Epithelial cell of esophagus (primary cell): ENCODE data around the gene DOK7.

ENCODE experiments used
- DNase-seq: peaks from one replicate; pipeline ENCODE4 v3.0.0; 2010; ENCODE audit warnings: low read depth
- H3K4me3 ChIP-seq: 2 replicates; pipeline ENCODE4 v1.5.1; 2011; ENCODE audit warnings: mild to moderate bottlenecking, low read length, control low read depth
- TF ChIP-seq, protein P1 (sequence below): IDR thresholded peaks from 2 replicates; pipeline ENCODE4 v1.5.1; 2011; ENCODE audit warnings: low read depth, mild to moderate bottlenecking, low read length, control low read depth, inconsistent platforms; ENCODE audit not compliant: insufficient read depth; ENCODE audit errors: missing control alignments

The DOK7 gene, protein sequence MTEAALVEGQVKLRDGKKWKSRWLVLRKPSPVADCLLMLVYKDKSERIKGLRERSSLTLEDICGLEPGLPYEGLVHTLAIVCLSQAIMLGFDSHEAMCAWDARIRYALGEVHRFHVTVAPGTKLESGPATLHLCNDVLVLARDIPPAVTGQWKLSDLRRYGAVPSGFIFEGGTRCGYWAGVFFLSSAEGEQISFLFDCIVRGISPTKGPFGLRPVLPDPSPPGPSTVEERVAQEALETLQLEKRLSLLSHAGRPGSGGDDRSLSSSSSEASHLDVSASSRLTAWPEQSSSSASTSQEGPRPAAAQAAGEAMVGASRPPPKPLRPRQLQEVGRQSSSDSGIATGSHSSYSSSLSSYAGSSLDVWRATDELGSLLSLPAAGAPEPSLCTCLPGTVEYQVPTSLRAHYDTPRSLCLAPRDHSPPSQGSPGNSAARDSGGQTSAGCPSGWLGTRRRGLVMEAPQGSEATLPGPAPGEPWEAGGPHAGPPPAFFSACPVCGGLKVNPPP

DNA sequence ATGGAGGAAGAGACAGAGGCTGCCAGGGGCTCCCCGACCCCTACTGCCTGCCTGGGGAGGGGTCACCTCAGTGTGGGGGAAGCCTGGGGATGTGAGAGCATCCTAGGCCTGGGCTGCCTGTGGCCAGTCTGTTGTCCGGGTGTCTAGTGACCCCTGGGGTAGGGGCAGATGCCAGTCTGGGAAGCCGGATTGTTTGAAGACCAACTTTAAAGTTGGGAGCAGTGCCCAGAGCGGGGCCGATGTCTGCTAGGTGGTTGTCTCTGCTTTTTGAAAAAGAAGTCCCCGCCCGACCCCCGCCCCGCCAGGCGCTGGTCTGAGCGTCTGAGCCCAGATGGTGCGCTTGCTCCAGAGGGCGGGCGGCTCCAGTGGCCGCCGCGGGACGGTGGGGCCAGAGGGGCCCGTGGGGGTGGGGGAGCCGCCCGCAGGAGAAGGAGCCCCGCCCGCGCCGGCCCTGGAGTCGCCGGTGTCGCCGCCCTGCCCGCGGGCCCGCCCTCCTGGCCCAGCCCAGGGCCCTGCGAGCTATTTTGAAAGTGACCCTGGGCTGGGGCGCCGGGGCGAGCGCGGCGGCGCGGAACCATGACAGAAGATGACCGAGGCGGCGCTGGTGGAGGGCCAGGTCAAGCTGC is at the start of gene DOK7:
TSS of gene DOK7 (plus strand) at position 517 of the 626 bp plus-strand sequence. CDS start at position 587, 70 bp downstream.
- H3K4me3 ChIP-seq, result no peak within 1 kb of the TSS

DNA sequence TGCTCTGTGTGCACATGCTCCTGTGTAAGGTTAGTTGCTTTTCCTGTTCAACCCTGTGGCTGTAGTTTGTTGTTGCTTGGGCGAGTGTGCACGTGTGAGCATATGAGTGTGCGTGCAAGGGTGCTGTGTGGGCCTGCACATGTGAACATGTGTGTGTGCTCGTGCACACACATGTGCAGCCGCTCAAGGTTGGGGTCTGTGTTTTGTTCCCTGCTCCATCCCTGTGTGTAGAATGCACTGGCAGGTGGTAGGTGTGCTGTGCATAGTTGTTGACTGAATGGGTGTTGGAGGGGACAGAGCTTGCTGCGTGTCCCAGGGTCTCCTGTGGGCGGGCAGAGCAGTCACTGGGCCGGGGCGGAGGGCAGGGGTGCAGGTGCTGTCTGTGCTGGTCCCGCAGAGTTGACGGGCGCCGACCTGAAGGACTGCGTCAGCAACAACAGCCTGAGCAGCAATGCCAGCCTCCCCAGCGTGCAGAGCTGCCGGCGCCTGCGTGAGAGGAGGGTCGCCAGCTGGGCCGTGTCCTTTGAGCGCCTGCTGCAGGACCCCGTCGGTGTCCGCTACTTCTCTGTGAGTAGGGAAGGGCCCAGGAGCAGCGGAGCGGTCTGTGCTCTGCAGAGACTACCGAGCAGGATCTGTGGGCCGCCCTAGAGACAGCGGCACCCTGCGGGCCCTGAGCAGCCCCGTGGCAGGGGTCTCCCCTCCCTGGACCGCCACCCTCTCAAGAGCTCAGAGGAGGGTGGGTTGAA is 49.3 kb upstream of the DOK7 start:
- H3K4me3 ChIP-seq, result no peak overlapping the region
- TF ChIP-seq, protein P1, sequence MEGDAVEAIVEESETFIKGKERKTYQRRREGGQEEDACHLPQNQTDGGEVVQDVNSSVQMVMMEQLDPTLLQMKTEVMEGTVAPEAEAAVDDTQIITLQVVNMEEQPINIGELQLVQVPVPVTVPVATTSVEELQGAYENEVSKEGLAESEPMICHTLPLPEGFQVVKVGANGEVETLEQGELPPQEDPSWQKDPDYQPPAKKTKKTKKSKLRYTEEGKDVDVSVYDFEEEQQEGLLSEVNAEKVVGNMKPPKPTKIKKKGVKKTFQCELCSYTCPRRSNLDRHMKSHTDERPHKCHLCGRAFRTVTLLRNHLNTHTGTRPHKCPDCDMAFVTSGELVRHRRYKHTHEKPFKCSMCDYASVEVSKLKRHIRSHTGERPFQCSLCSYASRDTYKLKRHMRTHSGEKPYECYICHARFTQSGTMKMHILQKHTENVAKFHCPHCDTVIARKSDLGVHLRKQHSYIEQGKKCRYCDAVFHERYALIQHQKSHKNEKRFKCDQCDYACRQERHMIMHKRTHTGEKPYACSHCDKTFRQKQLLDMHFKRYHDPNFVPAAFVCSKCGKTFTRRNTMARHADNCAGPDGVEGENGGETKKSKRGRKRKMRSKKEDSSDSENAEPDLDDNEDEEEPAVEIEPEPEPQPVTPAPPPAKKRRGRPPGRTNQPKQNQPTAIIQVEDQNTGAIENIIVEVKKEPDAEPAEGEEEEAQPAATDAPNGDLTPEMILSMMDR, result no peak
- DNase-seq, result no peak

More for the DNA sequence above, at the start of gene DOK7:
- TF ChIP-seq, protein P1, result no peak
- DNase-seq, result no peak

DNA sequence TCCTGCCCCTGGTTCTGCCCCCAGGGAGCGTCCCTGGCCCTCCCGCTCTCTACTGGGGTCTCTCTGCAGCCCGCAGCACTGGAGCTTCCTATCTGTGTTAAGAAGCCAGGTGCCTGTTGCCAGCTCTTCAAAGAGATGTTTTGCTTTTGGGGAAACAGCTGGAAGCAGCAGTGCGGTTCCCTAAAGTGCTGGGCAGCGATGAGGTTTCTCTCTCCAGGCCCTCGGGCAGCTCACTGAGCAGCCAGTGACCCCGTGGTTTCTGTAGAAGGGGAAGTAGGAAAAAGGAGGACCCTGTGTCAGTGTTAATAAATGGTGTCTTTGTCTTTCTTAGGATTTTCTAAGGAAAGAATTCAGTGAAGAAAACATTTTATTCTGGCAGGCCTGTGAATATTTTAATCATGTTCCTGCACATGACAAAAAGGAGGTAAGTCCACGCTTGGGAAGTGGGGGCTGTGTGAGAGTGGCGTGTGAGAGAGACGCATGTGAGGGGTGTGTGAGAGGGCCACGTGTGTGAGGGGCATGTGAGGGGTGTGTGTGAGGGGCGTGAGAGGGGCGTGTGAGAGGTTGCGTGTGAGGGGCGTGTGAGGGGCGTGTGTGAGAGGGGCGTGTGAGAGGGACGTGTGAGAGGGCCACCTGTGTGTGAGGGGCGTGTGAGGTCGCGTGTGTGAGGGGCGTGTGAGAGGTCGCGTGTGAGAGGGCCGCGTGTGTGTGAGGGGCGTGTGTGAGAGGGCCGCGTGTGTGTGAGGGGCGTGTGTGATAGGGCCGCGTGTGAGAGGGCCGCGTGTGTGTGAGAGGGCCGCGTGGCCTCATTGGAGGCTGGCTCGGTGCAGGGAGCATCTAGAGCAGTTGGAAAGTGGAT is 48.5 kb upstream of the DOK7 start:
- TF ChIP-seq, protein P1, result no peak
- DNase-seq, result no peak
- no peak overlapping the region for H3K4me3 ChIP-seq

DNA sequence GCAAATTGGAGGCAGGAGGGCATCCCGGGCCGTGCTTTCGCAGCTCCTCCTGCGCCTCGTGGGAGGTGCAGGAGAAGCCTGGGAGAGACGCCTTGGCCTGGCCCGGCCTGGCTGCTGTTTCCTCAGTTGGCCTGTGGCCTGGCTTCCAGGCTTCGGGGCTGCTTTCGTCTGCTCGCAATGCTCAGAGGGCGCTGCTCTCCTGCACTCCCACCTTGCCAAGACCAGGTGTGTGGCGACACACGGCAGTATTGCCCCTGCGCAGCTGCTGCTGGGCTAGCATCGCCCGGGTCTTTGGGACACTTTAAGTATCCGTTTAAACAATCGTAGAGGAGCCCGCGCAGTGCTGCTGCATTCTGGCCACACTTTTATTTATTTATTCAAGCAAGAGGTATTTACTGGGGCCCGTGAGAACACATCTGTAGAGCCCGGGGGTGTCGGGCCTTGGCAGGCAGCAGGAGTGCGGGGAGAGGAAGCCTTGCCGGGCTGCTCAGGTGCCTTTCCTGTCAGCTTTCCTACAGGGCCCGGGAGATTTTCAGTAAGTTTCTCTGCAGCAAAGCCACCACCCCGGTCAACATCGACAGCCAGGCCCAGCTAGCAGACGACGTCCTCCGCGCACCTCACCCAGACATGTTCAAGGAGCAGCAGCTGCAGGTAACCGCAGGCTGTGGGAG is 47.5 kb upstream of the DOK7 start:
- DNase-seq, result no peak
- TF ChIP-seq, protein P1, result no peak
- H3K4me3 ChIP-seq, result no peak overlapping the region

DNA sequence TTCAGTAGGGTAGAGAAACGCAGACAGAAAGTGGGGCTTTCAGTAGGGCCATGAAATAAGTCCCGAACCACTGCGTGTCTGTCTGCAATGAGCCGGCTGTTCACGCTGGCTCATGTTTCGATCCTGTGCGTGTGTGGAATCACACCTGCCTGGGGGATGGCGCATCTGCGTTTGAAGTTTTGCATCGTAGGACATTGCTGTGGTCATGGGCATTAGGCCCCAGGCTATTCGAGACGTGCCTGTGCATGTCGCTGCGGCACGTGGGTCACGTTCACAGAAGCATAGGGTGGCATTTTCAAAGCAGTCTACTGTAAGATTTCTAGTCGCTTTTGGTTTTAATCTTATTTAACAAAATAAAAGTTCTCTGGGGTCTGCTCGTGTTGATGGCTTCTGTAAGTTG is 46.8 kb upstream of the DOK7 start:
- TF ChIP-seq, protein P1, result no peak
- H3K4me3 ChIP-seq, result no peak overlapping the region
- DNase-seq, result no peak

DNA sequence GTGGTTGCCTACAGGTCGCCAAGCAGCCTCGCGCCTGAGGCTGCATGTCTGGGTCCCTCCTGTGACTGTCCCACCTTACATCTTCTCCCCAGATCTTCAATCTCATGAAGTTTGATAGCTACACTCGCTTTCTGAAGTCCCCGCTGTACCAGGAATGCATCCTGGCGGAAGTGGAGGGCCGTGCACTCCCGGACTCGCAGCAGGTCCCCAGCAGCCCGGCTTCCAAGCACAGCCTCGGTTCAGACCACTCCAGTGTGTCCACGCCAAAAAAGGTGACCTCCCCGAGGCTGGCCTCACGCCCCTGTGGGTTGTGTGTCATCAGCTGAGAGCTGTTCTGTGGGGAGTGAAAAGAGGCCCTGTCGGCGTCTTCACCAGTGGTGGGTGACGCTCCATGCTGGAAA is 46.3 kb upstream of the DOK7 start:
- TF ChIP-seq, protein P1, result no peak
- no peak for DNase-seq
- no peak overlapping the region for H3K4me3 ChIP-seq
